ENCODE measurements around the gene TBC1D8.

GRCh38 chr2:101105654-101106053 is 45.5 kb downstream of the TBC1D8 start:
- TF ChIP-seq CTCF (IDR thresholded peaks at IDR 0.05) = no peak
- no peak for TF ChIP-seq POLR2A (IDR thresholded peaks at IDR 0.05)

Measured in esophagus squamous epithelium (tissue), 4 donors.